K562 (cell line): ENCODE data around the gene SERPINE1. TPM values are rescaled to one million over a fixed set of nuclear protein-coding genes. Genes with fewer than 3 reads are reported as not detected.

ENCODE experiments used
- ATF4 ChIP-seq: fragments of 450-650 bp; formaldehyde crosslinking; IDR thresholded peaks from 2 replicates; pipeline ENCODE4 v1.4.0; 2022; ENCODE audit warnings: mild to moderate bottlenecking, moderate library complexity
- CREB3 ChIP-seq: fragments of 450-650 bp; conservative IDR thresholded peaks from 2 replicates; pipeline ENCODE4 v1.6.1; 2016; ENCODE audit warnings: missing genetic modification characterization, low read depth, mild to moderate bottlenecking, missing compliant biosample characterization, moderate library complexity
- DLX4 ChIP-seq: fragments of 250-450 bp; sonication (Bioruptor Pico); IDR thresholded peaks from 2 replicates; pipeline ENCODE4 v1.6.1; 2021; ENCODE audit warnings: mild to moderate bottlenecking
- DMBX1 ChIP-seq: fragments of 250-450 bp; sonication (Bioruptor Pico); IDR thresholded peaks from 2 replicates; pipeline ENCODE4 v1.8.0; 2022; ENCODE audit warnings: inconsistent platforms, mild to moderate bottlenecking, moderate library complexity, borderline replicate concordance
- E2F5 ChIP-seq: sonication (generic); formaldehyde crosslinking; IDR thresholded peaks from 2 replicates; pipeline ENCODE4 v1.8.0; 2022; ENCODE audit warnings: mild to moderate bottlenecking, missing genetic modification reagents
- ETS2 ChIP-seq: IDR thresholded peaks from 2 replicates; pipeline ENCODE4 v1.6.1; 2016; ENCODE audit warnings: borderline replicate concordance, missing genetic modification characterization, mild to moderate bottlenecking, moderate library complexity, missing compliant biosample characterization; ENCODE audit not compliant: poor library complexity, severe bottlenecking
- FUS ChIP-seq: fragments of 200-400 bp; formaldehyde crosslinking; optimal IDR thresholded peaks from 2 replicates; pipeline ENCODE3; 2017; ENCODE audit warnings: low read depth, low read length
- GTF2B ChIP-seq: IDR thresholded peaks from 2 replicates; pipeline ENCODE4 v1.6.1; 2011; ENCODE audit not compliant: insufficient read length; ENCODE audit errors: extremely low read depth
- HIVEP1 ChIP-seq: fragments of 250-450 bp; sonication (Bioruptor Pico); IDR thresholded peaks from 2 replicates; pipeline ENCODE4 v1.4.0; 2020; ENCODE audit warnings: mild to moderate bottlenecking
- HOMEZ ChIP-seq: fragments of 250-450 bp; sonication (Bioruptor Pico); IDR thresholded peaks from 2 replicates; pipeline ENCODE4 v1.4.0; 2020; ENCODE audit warnings: mild to moderate bottlenecking, moderate library complexity
- KDM5B ChIP-seq: fragments of 200-600 bp; sonication (generic); IDR thresholded peaks from 2 replicates; pipeline ENCODE4 v1.6.1; 2012; ENCODE audit warnings: low read depth, mild to moderate bottlenecking, moderate library complexity, low read length, control low read depth, inconsistent platforms; ENCODE audit not compliant: insufficient replicate concordance
- NR2F6 ChIP-seq: fragments of 450-650 bp; formaldehyde crosslinking; IDR thresholded peaks from 2 replicates; pipeline ENCODE4 v1.4.0; 2020; ENCODE audit warnings: mild to moderate bottlenecking
- RB1 ChIP-seq: fragments of 450-650 bp; IDR thresholded peaks from 2 replicates; pipeline ENCODE4 v1.6.1; 2017; ENCODE audit warnings: low read depth, mild to moderate bottlenecking
- RUNX1 ChIP-seq: sonication (generic); IDR thresholded peaks from 2 replicates; pipeline ENCODE4 v1.6.1; 2016; ENCODE audit warnings: antibody characterized with exemption, low read depth
- TAF9B ChIP-seq: fragments of 450-650 bp; IDR thresholded peaks from 2 replicates; pipeline ENCODE4 v1.6.1; 2018; ENCODE audit warnings: mild to moderate bottlenecking; ENCODE audit not compliant: partially characterized antibody
- TEAD1 ChIP-seq, 2 experiments: fragments of 450-650 bp in 1 of 2; sonication (generic) in 1 of 2; formaldehyde crosslinking; IDR thresholded peaks; 2 replicates each; pipeline versions ENCODE4 v1.4.0 to v1.8.0; 2020 to 2022; ENCODE audit warnings: mild to moderate bottlenecking in 2 of 2, missing genetic modification reagents in 1 of 2
- ZNF197 ChIP-seq: fragments of 200-800 bp; sonication (Bioruptor generic); IDR thresholded peaks from 2 replicates; pipeline ENCODE4 v1.6.1; 2016; ENCODE audit warnings: low read depth, missing genetic modification characterization, missing compliant biosample characterization
- ZNF217 ChIP-seq: sonication (generic); formaldehyde crosslinking; IDR thresholded peaks from 2 replicates; pipeline ENCODE4 v1.8.0; 2022; ENCODE audit warnings: mild to moderate bottlenecking, missing genetic modification reagents
- ZNF316 ChIP-seq: fragments of 450-650 bp; IDR thresholded peaks from 2 replicates; pipeline ENCODE4 v1.6.1; 2016
- ZNF324 ChIP-seq: fragments of 250-450 bp; sonication (Bioruptor Pico); IDR thresholded peaks from 2 replicates; pipeline ENCODE4 v1.4.0; 2020; ENCODE audit warnings: mild to moderate bottlenecking
- ZNF551 ChIP-seq: fragments of 250-450 bp; sonication (Bioruptor Pico); IDR thresholded peaks from 2 replicates; pipeline ENCODE4 v1.5.0; 2021; ENCODE audit warnings: mild to moderate bottlenecking, moderate library complexity
- ZNF586 ChIP-seq: fragments of 450-650 bp; formaldehyde crosslinking; conservative IDR thresholded peaks from 2 replicates; pipeline ENCODE4 v1.4.0; 2020; ENCODE audit warnings: mild to moderate bottlenecking, moderate library complexity
- ZNF696 ChIP-seq: fragments of 250-450 bp; sonication (Bioruptor Pico); conservative IDR thresholded peaks from 2 replicates; pipeline ENCODE4 v1.4.0; 2020; ENCODE audit warnings: mild to moderate bottlenecking, moderate library complexity
- polyA plus RNA-seq, 8 experiments: library from polyadenylated mRNA; depleted of rRNA in 4 of 8; stranded (reverse) in 5 of 8; unstranded in 3 of 8; fragments of >200 nt; fragmentation: Nextera tagmentation in 2 of 8; fragmentation: Illumina TruSeq in 1 of 8; extraction: Ambion mirVana in 2 of 8; extraction: Trizol in 1 of 8; gene quantifications; 2 replicates each; pipeline versions ENCODE4 v1.2.1 to v1.2.3, GENCODE V29; 2011 to 2014; ENCODE audit warnings: inconsistent platforms in 1 of 8, missing spikeins in 1 of 8
- total RNA-seq, 7 experiments: library from RNA; depleted of rRNA in 6 of 7; stranded (reverse); fragments of >200 nt in 6 of 7; fragmentation: Illumina TruSeq in 2 of 7; extraction: Trizol in 2 of 7; gene quantifications; 2 replicates each; pipeline versions ENCODE4 v1.2.1 to v1.2.3, GENCODE V29; 2011 to 2021; ENCODE audit warnings: low replicate concordance in 1 of 7

The SERPINE1 gene
- total and polyA plus RNA-seq, 9 of the 15 experiments (the other 6 are each of a cell fraction or from before 2014, with no cell fraction given), result 0.22 to 4.8 (median 0.91) TPM

- TF ChIP-seq ATF4 (CRISPR knock-in tag), result no peak
- TF ChIP-seq RB1, result no peak
- TF ChIP-seq FUS, result no peak
- TF ChIP-seq ZNF197 (CRISPR knock-in tag), result no peak
- no peak for TF ChIP-seq HOMEZ (CRISPR knock-in tag)
- TF ChIP-seq DLX4 (CRISPR knock-in tag), result no peak
- no peak for TF ChIP-seq ZNF217 (CRISPR knock-in tag)
- no peak for TF ChIP-seq TEAD1 (CRISPR knock-in tag; IDR thresholded peaks at IDR 0.05)
- peak; percentile 51; the same call in 1 of the 2 replicates for TF ChIP-seq ZNF316
- TF ChIP-seq NR2F6 (CRISPR knock-in tag), result no peak
- no peak for TF ChIP-seq GTF2B
- no peak for TF ChIP-seq ZNF551
- TF ChIP-seq RUNX1, result no peak
- no peak for TF ChIP-seq TAF9B
- no peak for TF ChIP-seq E2F5 (CRISPR knock-in tag)
- TF ChIP-seq CREB3 (tag), result no peak
- TF ChIP-seq HIVEP1 (CRISPR knock-in tag), result no peak
- no peak for TF ChIP-seq KDM5B
- TF ChIP-seq ETS2 (tag), result no peak
- no peak for TF ChIP-seq ZNF324 (CRISPR knock-in tag)
- TF ChIP-seq ZNF586 (CRISPR knock-in tag), result no peak
- peak; percentile 26; the same call in 1 of the 2 replicates for TF ChIP-seq DMBX1 (CRISPR knock-in tag)
- no peak for TF ChIP-seq ZNF696 (CRISPR knock-in tag)
These were observed 32.0 kb upstream of the SERPINE1 start (continued) for GRCh38 chr7:101094791-101095375.
